T-helper 2 cell treated with Interferon-gamma antibody and Interleukin-4, amounts not matched to agents 5 μg/mL and 100 μg/mL, for 36 hours (primary cell): Measurements from ENCODE around the gene WDR53.
"Not testable (repeated sequence)": the region's sequence is repeated elsewhere in the genome, so short reads cannot be mapped to it uniquely, and the experiment has no call there.

Source experiments
- DNase-seq: peaks from one replicate; pipeline ENCODE4 v3.0.0; 2021; ENCODE audit warnings: low spot score
- H3K27ac Mint-ChIP-seq: one replicate; pipeline ENCODE4 v1.8.0; 2021; ENCODE audit warnings: mild to moderate bottlenecking, mixed read lengths
- H3K27me3 Mint-ChIP-seq: one replicate; pipeline ENCODE4 v1.8.0; 2021; ENCODE audit warnings: low read depth, mixed read lengths
- H3K36me3 Mint-ChIP-seq: one replicate; pipeline ENCODE4 v1.8.0; 2021; ENCODE audit warnings: low read depth, mixed read lengths
- H3K4me1 Mint-ChIP-seq: one replicate; pipeline ENCODE4 v1.8.0; 2021; ENCODE audit warnings: low read depth, mixed read lengths
- H3K4me3 Mint-ChIP-seq: one replicate; pipeline ENCODE4 v1.8.0; 2022; ENCODE audit warnings: mild to moderate bottlenecking, moderate library complexity, mixed read lengths
- H3K9me3 Mint-ChIP-seq: one replicate; pipeline ENCODE4 v1.8.0; 2021; ENCODE audit warnings: mixed read lengths

WDR53 gene

GRCh38 chr3:196568246-196569002 lies at the start of gene WDR53, which contains the start of gene FBXO45:
Gene WDR53, minus strand, starts transcription at chr3:196568554. Its CDS starts 7,079 bp downstream, at chr3:196561475.
Gene FBXO45, plus strand, starts transcription at chr3:196568660. Its CDS starts 325 bp downstream, at chr3:196568985.
- DNase-seq = peak; percentile 96
- Mint-ChIP-seq H3K9me3 (no peaks in the 10 kb centered on the region), H3K36me3 (peaks cover 17% of the 10 kb centered on the region), H3K27ac (peak within 1 kb of the TSS; percentile 97), H3K4me3 (peak within 1 kb of the TSS; percentile 99), H3K27me3 (no peaks in the 10 kb centered on the region), H3K4me1 (peaks cover 35% of the 10 kb centered on the region)

GRCh38 chr3:196617256-196617655 lies 48.9 kb upstream of the WDR53 start:
- peak overlapping the region; percentile 13 for H3K27ac Mint-ChIP-seq
- H3K4me3 Mint-ChIP-seq = no peak overlapping the region
- H3K4me1 Mint-ChIP-seq = peaks cover 26% of the 10 kb centered on the region
- DNase-seq = no peak
- no peaks in the 10 kb centered on the region for H3K36me3 Mint-ChIP-seq
- H3K9me3 Mint-ChIP-seq = no peaks in the 10 kb centered on the region
- no peaks in the 10 kb centered on the region for H3K27me3 Mint-ChIP-seq

GRCh38 chr3:196615234-196615633 lies 46.9 kb upstream of the WDR53 start:
- H3K4me1 Mint-ChIP-seq = peaks cover 37% of the 10 kb centered on the region
- not testable (repeated sequence) for H3K27ac Mint-ChIP-seq, H3K27me3 Mint-ChIP-seq, H3K4me3 Mint-ChIP-seq, H3K9me3 Mint-ChIP-seq, DNase-seq, H3K36me3 Mint-ChIP-seq

DNA sequence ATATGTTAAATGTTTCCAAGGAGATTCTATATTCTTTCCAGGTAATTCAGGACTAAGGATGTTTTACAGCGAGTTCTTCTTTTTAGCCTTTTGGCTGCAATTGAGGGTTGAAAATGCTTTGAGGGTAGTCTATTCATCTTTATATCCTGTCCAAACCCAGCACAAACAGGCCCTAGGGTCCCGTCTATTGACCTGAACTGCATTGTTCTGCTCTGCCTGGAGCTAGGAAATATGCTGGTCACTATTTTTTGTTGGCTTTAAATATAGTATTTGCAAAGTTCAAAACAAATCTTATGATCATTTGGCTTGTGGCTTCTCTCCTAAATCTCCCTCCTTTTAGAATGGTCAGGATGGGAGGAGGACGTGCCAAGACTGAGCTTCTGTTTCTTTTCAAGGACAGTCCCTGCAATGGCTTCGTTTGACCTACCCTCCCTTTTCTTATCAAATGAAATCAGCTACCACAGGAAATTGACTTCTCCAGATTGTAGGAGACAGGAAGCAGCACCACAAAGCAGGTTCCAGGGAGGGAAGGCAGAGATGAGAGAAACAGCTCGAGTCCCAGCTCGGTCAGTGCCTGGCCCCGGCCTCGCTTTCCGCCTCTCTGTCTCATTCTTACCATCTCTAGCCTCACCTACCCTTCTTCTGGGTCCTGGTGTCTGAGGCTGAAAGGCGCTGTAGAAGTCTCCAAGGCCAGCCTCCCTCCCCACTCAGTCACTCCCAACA lies 43.6 kb upstream of the WDR53 start:
- peaks cover 40% of the 10 kb centered on the region for H3K4me1 Mint-ChIP-seq

DNA sequence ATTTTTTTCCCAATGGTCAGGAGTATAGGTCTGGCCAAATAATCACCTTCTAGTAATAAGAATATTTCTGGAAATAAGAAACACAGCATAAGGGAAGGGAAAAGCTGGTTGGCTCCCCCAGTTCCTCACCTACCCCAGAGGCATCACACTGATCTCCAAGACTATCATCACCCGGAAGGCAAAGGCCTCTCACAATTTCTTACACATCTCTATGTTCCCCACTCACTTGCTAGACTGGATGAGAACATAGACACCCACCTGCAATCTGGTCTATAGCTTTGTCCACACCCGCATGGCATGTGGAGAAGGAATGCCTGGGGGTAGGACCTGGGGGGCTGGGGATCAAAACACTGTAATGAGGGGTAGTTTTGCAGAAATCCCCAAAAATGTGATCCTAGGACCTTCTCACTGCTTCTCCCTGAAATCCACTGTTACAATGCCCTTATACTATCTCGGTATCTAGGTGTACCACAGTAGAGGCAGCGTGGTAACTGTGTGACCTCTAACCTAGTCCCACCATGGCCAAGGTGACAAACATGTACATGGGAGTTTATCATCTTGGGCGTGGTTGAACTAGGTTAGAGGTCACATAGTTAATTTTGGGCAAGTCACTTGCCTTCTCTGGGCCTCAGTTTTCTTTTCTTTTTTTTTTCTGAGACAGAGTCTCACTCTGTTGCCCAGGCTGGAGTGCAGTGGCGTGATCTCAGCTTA lies 41.6 kb upstream of the WDR53 start:
- H3K27me3 Mint-ChIP-seq = no peaks in the 10 kb centered on the region
- H3K9me3 Mint-ChIP-seq = no peaks in the 10 kb centered on the region
- H3K4me3 Mint-ChIP-seq = peak overlapping the region; percentile 76
- peak overlapping the region; percentile 91 for H3K27ac Mint-ChIP-seq
- DNase-seq = no peak
- H3K4me1 Mint-ChIP-seq = peaks cover 43% of the 10 kb centered on the region
- no peaks in the 10 kb centered on the region for H3K36me3 Mint-ChIP-seq

More for the DNA sequence above, 43.6 kb upstream of the WDR53 start:
- H3K27ac Mint-ChIP-seq = peak overlapping the region; percentile 87
- no peaks in the 10 kb centered on the region for H3K36me3 Mint-ChIP-seq
- H3K27me3 Mint-ChIP-seq = no peaks in the 10 kb centered on the region
- DNase-seq = no peak
- peak overlapping the region; percentile 80 for H3K4me3 Mint-ChIP-seq
- H3K9me3 Mint-ChIP-seq = no peaks in the 10 kb centered on the region

DNA sequence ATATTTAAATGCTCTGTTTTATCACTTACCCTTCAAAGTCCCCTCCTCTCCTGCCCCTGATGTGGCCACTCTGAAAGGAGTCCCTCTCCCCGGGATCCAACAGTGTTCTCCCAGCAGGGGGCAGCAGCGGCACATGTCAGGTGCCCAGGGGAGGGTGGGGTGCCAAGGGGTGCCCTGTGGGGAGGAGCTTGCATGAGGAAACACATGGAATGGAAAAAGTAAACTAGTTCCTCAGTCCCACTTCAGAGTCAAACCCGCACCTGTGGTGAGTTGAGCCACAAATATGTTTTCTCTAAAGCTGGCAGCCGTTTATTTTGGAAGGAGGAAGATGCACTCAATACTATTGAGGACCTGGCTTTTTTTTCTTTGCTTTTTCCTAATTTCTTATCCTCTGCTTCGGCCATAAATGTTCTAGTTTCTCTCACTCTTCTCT lies 41.0 kb upstream of the WDR53 start:
- no peaks in the 10 kb centered on the region for H3K9me3 Mint-ChIP-seq
- no peaks in the 10 kb centered on the region for H3K36me3 Mint-ChIP-seq
- peaks cover 47% of the 10 kb centered on the region for H3K4me1 Mint-ChIP-seq
- H3K27me3 Mint-ChIP-seq = no peaks in the 10 kb centered on the region
- peak overlapping the region; percentile 91 for H3K27ac Mint-ChIP-seq
- DNase-seq = peak; percentile 84
- peak overlapping the region; percentile 76 for H3K4me3 Mint-ChIP-seq

GRCh38 chr3:196608693-196609092 lies 40.3 kb upstream of the WDR53 start:
- Mint-ChIP-seq H3K4me3 (no peak overlapping the region), H3K27me3 (no peaks in the 10 kb centered on the region), H3K4me1 (peaks cover 50% of the 10 kb centered on the region), H3K36me3 (no peaks in the 10 kb centered on the region), H3K27ac (peak overlapping the region; percentile 67), H3K9me3 (no peaks in the 10 kb centered on the region)
- DNase-seq = no peak

GRCh38 chr3:196604548-196604947 lies 36.2 kb upstream of the WDR53 start:
- Mint-ChIP-seq H3K36me3 (peaks cover 2% of the 10 kb centered on the region), H3K4me1 (peaks cover 28% of the 10 kb centered on the region), H3K27me3 (no peaks in the 10 kb centered on the region), H3K27ac (peak overlapping the region; percentile 33), H3K4me3 (peak overlapping the region; percentile 35), H3K9me3 (no peaks in the 10 kb centered on the region)
- DNase-seq = peak; percentile 44

DNA sequence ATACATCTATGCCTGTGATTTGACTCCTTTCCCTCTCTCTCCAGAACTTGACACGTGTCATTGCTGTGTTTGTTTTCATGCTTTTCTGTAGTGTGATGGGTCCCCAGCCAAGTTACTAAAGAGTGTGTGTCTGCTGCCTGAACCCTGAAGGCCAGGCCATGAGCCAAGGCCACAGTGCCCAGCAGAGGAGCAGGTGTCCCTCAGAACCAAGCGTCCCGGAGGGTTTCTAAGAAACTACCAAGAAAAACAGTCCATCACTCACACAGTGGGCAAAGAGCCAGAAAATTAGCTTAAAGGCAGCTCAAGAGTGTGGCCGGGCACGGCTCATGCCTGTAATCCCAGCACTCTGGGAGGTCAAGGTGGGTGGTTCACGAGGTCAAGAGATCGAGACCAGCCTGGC lies 35.3 kb upstream of the WDR53 start:
- H3K9me3 Mint-ChIP-seq = peaks cover under 1% of the 10 kb centered on the region
- peaks cover 19% of the 10 kb centered on the region for H3K4me1 Mint-ChIP-seq
- H3K27ac Mint-ChIP-seq = peak overlapping the region; percentile 53
- no peaks in the 10 kb centered on the region for H3K27me3 Mint-ChIP-seq
- DNase-seq = no peak
- no peak overlapping the region for H3K4me3 Mint-ChIP-seq
- peaks cover 2% of the 10 kb centered on the region for H3K36me3 Mint-ChIP-seq

- H3K27ac Mint-ChIP-seq = no peak overlapping the region
- H3K9me3 Mint-ChIP-seq = peaks cover 4% of the 10 kb centered on the region
- no peak for DNase-seq
- no peak overlapping the region for H3K4me3 Mint-ChIP-seq
- H3K36me3 Mint-ChIP-seq = peaks cover 2% of the 10 kb centered on the region
- H3K27me3 Mint-ChIP-seq = peaks cover 7% of the 10 kb centered on the region
- peaks cover 29% of the 10 kb centered on the region for H3K4me1 Mint-ChIP-seq
Observed at GRCh38 chr3:196602673-196603072, 34.3 kb upstream of the WDR53 start.

DNA sequence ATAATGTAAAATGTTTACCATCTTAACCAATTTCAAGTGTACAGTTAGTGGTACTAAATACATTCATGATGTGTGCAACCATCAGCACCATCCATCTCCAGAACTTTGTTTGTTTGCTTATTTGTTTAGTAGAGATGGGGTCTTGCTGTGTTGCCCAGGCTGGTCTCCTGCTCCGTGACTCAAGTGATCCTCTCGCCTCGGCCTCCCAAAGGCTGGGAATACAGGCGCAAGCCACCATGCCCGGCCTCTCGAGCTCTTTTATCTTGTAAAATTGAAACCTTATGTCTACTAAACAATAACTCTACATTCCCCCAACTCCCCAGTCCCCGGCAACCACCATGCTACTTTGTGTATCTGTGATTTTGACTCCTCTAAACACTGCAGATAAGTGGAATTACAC lies 32.0 kb upstream of the WDR53 start:
- Mint-ChIP-seq H3K36me3 (peaks cover 2% of the 10 kb centered on the region), H3K27me3 (peaks cover 24% of the 10 kb centered on the region), H3K27ac (no peak overlapping the region), H3K4me3 (no peak overlapping the region), H3K4me1 (peaks cover 40% of the 10 kb centered on the region), H3K9me3 (peaks cover 4% of the 10 kb centered on the region)
- DNase-seq = no peak

GRCh38 chr3:196599734-196600128 lies 31.4 kb upstream of the WDR53 start:
- DNase-seq = no peak
- Mint-ChIP-seq H3K9me3 (peaks cover 4% of the 10 kb centered on the region), H3K27ac (no peak overlapping the region), H3K36me3 (peaks cover 2% of the 10 kb centered on the region), H3K27me3 (peaks cover 26% of the 10 kb centered on the region), H3K4me3 (no peak overlapping the region), H3K4me1 (peaks cover 37% of the 10 kb centered on the region)

DNA sequence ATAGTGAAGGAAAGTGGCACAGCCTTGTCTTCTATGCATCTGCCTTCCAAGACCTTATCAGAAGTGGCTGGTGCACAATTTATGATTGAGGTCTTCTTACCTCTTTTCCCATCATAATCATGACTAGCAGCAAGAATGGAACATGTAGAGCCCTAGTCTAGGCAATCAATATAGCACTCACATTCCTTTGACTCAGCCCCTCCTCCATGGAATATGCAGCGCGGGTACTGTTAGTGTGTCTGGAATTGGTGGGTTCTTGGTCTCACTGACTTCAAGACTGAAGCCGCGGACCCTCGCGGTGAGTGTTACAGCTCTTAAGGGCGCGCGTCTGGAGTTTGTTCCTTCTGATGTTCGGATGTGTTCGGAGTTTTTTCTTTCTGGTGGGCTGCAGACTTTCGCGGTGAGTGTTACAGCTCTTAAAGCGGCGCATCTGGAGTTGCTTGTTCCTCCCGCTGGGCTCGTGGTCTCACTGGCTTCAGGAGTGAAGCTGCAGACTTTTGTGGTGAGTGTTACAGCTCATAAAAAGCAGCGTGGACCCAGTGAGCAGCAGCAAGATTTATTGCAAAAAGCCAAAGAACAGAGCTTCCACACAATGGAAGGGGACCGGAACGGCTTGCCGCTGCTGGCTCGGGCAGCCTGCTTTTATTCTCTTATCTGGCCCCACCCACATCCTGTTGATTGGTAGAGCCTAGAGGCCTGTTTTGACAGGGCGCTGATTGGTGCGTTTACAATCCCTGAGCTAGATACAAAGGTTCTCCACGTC lies 29.8 kb upstream of the WDR53 start:
- peaks cover 30% of the 10 kb centered on the region for H3K4me1 Mint-ChIP-seq

More for the DNA sequence above, 29.8 kb upstream of the WDR53 start:
- H3K9me3 Mint-ChIP-seq, H3K36me3 Mint-ChIP-seq: not testable (repeated sequence)
- peak; percentile 48 for DNase-seq
- Mint-ChIP-seq H3K4me3 (peak overlapping the region; percentile 82), H3K27ac (peak overlapping the region; percentile 44), H3K27me3 (peaks cover 26% of the 10 kb centered on the region)
